ENCODE data around the gene FNDC11. TPM values are rescaled to one million over a fixed set of nuclear protein-coding genes. Genes with fewer than 3 reads are reported as not detected.

FNDC11 gene
- total RNA-seq, 4 donors from 2014 or later, result 0.12 to 0.39 TPM; not detected in 2

DNA sequence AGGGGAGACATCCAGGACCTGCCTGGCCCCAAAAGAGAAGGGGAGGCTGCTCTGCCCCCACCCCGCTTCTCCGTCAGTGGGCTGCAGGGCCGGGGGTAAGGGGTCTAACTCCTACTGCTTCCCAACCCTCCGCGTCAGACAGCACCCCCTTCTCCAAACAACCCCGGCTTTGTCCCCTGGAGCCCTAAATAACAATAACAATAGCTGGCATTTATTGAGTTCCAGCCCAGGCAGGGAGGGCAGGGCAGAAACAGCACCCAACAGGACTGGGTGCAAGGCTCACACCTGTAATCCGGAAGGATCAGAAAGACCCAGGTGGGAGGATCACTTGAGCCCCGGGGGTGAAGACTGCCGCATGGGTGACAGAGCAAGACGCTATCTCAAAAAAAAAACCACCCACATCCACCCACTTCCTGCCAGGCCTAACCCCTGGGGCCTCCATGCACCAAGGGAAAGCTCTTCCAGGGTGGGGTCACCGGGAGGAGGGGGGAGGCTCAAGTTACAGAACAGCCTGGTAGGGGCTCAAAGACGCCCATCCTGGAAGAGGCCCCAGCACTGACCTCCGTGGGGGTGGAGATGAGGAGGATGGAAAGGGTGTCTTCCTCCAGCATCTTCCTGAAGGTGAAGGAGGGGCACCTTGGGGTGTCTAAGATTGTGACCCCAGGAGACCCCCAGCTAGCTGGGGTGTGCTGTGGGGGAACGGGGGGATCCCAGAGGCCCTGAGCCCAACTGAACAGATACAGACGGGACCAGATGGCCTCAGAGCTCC is 1.3 kb upstream of the FNDC11 start:
- intact Hi-C loops (cut with DNase I; ENCODE audit: low total_unique reads), result no loop called here
- no peak for DNase-seq (ENCODE audit: low spot score in 2 of 2)
- H3K4me3 ChIP-seq (ENCODE audit: low read depth, poor library complexity, severe bottlenecking), result no peak overlapping the region
- TF ChIP-seq, protein P1, sequence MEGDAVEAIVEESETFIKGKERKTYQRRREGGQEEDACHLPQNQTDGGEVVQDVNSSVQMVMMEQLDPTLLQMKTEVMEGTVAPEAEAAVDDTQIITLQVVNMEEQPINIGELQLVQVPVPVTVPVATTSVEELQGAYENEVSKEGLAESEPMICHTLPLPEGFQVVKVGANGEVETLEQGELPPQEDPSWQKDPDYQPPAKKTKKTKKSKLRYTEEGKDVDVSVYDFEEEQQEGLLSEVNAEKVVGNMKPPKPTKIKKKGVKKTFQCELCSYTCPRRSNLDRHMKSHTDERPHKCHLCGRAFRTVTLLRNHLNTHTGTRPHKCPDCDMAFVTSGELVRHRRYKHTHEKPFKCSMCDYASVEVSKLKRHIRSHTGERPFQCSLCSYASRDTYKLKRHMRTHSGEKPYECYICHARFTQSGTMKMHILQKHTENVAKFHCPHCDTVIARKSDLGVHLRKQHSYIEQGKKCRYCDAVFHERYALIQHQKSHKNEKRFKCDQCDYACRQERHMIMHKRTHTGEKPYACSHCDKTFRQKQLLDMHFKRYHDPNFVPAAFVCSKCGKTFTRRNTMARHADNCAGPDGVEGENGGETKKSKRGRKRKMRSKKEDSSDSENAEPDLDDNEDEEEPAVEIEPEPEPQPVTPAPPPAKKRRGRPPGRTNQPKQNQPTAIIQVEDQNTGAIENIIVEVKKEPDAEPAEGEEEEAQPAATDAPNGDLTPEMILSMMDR (IDR thresholded peaks at IDR 0.05), result no peak
- no peak for TF ChIP-seq POLR2A (IDR thresholded peaks at IDR 0.05)
- WGBS, 2 donors, result 29 to 32% methylated on average over 15 of the region's 15 CpGs

DNA sequence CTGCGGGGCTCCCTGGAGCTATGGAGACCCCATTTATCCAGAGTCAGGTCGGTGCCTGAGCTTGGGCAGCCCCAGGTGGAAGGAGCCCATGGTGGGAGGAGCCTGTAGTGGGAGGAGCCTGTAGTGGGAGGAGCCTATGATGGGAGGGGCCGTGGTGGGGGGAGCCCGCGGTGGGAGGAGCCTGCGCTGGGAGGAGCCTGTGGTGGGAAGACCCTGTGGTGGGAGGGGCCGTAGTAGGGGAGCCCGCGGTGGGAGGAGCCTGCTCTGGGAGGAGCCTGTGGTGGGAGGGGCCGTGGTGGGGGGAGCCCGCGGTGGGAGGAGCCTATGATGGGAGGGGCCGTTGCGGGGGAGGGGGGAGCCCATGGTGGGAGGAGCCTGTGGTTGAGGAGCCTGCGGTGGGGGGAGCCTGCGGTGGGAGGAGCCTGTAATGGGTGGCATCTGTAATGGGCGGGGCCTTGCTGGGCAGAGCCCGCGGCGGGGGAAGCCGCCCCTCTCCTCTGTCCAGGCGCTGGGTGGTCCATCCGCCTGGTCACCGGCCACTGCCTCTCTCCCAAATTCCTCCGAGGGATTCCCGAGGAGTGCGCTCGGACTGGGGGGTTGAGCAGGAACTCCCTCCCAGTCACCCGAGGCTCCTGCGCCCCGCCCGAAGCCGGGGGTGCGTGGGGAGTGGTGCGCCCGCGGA is 567 bp upstream of the FNDC11 start:
- peak; percentile 78 to 97 for DNase-seq (ENCODE audit: low spot score in 2 of 2)
- 2 to 4% methylated on average over 23 to 24 of the region's 37 CpGs for WGBS, 2 donors
- peak overlapping the region; percentile 24 for H3K4me3 ChIP-seq (ENCODE audit: low read depth, poor library complexity, severe bottlenecking)
- no peak for TF ChIP-seq POLR2A (IDR thresholded peaks at IDR 0.05)
- TF ChIP-seq, protein P1 (IDR thresholded peaks at IDR 0.05), result no peak
- intact Hi-C loops (cut with DNase I; ENCODE audit: low total_unique reads), result no loop called here

GRCh38 chr20:63554361-63555278 is 661 bp downstream of the FNDC11 start:
- TF ChIP-seq POLR2A (IDR thresholded peaks at IDR 0.05), result no peak
- TF ChIP-seq, protein P1 (IDR thresholded peaks at IDR 0.05), result no peak
- no peak overlapping the region for H3K4me3 ChIP-seq (ENCODE audit: low read depth, poor library complexity, severe bottlenecking)
- intact Hi-C loops (cut with DNase I; ENCODE audit: low total_unique reads), result no loop called here
- DNase-seq (ENCODE audit: low spot score in 2 of 2), result no peak
- WGBS, 2 donors, result 55 to 68% methylated on average over 26 to 36 of the region's 38 CpGs

- TF ChIP-seq POLR2A (IDR thresholded peaks at IDR 0.05), result no peak
- TF ChIP-seq, protein P1 (IDR thresholded peaks at IDR 0.05), result no peak
- 87 to 95% methylated on average over 20 to 34 of the region's 45 CpGs for WGBS, 2 donors
- no peak overlapping the region for H3K4me3 ChIP-seq (ENCODE audit: low read depth, poor library complexity, severe bottlenecking)
- DNase-seq (ENCODE audit: low spot score in 2 of 2), result no peak
- intact Hi-C loops (cut with DNase I; ENCODE audit: low total_unique reads), result no loop called here
These were observed 1.9 kb downstream of the FNDC11 start for GRCh38 chr20:63555661-63556381.

GRCh38 chr20:63556873-63557478 is 3.0 kb downstream of the FNDC11 start:
- WGBS, 2 donors, result 76 to 78% methylated on average over 23 of the region's 23 CpGs
- intact Hi-C loops (cut with DNase I; ENCODE audit: low total_unique reads), result no loop called here
- TF ChIP-seq, protein P1 (IDR thresholded peaks at IDR 0.05), result no peak
- no peak for TF ChIP-seq POLR2A (IDR thresholded peaks at IDR 0.05)
- H3K4me3 ChIP-seq (ENCODE audit: low read depth, poor library complexity, severe bottlenecking), result no peak overlapping the region
- no peak for DNase-seq (ENCODE audit: low spot score in 2 of 2)
